GM12892 (cell line): Measurements from ENCODE around the gene MBD5.

Source experiments
- POLR2A ChIP-seq: IDR thresholded peaks from 2 replicates; pipeline ENCODE4 v1.6.1; 2011; ENCODE audit warnings: low read depth, low read length, control low read depth
- POLR2AphosphoS5 ChIP-seq: IDR thresholded peaks from 2 replicates; pipeline ENCODE4 v1.6.1; 2011; ENCODE audit warnings: low read depth, low read length, control low read depth
- TAF1 ChIP-seq: IDR thresholded peaks from 2 replicates; pipeline ENCODE4 v1.6.1; 2011; ENCODE audit warnings: low read depth, mild to moderate bottlenecking, control low read depth, low read length, borderline replicate concordance

DNA sequence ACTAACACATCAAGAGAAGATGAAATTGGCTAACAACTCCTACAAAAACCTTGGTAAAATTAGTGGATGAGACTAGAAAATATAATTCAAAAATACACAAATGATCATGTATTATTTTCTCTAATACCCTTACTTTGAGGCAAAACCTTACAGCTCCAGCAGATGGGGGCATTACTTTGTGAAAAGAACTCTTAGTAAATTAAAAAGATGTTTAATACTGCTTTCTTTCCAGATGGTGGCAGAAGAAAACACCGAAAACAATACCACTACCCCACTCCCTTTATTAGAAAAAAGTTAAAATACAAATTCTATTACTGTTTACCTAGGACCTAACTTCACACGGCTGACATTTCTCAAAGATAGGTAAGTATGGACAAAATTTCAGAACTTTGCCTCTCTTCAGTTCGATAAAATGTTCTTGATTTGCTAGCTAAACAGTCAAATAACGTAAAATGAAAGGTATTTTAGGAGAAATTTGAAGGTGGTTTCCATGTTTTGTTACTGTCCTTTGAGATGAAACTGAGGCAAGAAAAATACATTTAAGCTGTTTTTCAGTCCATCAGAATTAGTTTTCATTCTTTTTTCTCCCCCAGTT, 31.0 kb upstream of the MBD5 start:
- no peak for TF ChIP-seq POLR2AphosphoS5
- TF ChIP-seq POLR2A, result no peak
- TF ChIP-seq TAF1, result no peak
